B cell (primary cell): ENCODE results near the gene RASGRP4.

Source experiments
- EZH2 ChIP-seq: IDR thresholded peaks from 2 replicates; pipeline ENCODE4 v1.6.1; 2012; ENCODE audit warnings: borderline replicate concordance, low read depth, mild to moderate bottlenecking, moderate library complexity, low read length; ENCODE audit not compliant: insufficient read depth, poor library complexity, severe bottlenecking
- TF ChIP-seq, protein P1 (sequence below): fragments of 200-600 bp; IDR thresholded peaks from one replicate; pipeline ENCODE4 v1.8.0; 2022; ENCODE audit warnings: antibody characterized with exemption, mild to moderate bottlenecking

DNA sequence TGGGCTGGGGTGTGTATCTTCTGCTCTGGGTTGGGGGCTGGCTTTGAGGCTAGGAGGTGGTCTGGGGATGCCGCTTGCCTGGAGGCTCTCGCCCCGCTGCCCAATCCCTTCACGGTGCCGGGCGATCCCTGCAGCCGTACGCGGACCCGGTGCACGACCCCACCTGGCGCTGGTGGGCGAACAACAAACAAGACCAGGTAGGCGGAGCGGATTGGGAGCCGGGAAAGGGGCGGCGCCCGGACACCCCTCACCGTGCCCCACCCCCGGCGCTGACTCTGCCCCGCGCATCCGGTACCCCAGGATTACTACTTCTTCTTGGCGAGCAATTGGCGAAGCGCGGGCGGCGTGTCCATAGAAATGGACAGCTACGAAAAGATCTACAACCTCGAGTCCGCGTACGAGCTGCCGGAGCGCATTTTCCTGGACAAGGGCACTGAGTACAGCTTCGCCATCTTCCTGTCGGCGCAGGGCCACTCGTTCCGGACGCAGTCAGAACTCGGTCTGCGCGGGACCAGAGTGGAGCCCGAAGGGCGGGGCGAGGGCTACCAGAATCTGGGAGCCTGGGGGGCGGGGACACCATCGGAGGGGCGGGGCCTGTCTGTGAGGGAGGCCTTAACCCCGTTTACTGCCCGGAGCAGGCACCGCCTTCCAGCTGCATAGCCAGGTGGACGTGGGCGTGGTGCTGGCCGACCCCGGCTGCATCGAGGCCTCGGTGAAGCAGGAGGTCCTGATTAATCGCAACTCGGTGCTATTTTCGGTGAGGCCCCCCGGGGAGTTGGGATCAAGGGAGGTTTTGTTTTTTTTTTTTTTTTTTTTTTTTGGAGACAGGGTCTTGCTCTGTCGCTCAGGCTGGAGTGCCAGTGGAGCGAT lies 63.7 kb downstream of the RASGRP4 start:
- TF ChIP-seq, protein P1, sequence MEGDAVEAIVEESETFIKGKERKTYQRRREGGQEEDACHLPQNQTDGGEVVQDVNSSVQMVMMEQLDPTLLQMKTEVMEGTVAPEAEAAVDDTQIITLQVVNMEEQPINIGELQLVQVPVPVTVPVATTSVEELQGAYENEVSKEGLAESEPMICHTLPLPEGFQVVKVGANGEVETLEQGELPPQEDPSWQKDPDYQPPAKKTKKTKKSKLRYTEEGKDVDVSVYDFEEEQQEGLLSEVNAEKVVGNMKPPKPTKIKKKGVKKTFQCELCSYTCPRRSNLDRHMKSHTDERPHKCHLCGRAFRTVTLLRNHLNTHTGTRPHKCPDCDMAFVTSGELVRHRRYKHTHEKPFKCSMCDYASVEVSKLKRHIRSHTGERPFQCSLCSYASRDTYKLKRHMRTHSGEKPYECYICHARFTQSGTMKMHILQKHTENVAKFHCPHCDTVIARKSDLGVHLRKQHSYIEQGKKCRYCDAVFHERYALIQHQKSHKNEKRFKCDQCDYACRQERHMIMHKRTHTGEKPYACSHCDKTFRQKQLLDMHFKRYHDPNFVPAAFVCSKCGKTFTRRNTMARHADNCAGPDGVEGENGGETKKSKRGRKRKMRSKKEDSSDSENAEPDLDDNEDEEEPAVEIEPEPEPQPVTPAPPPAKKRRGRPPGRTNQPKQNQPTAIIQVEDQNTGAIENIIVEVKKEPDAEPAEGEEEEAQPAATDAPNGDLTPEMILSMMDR = no peak
- no peak for TF ChIP-seq EZH2
